NCI-H82 treated with DMSO at 0.1 percent for 48 hours (cell line): ENCODE measurements around the gene TFDP2.
"Not testable (repeated sequence)": the region's sequence is repeated elsewhere in the genome, so short reads cannot be mapped to it uniquely, and the experiment has no call there.

Experiments used
- DNase-seq: peaks from one replicate; lab custom pipeline; 2025; ENCODE audit not compliant: unreplicated experiment; lab: John Stamatoyannopoulos, UW

The TFDP2 gene

DNA sequence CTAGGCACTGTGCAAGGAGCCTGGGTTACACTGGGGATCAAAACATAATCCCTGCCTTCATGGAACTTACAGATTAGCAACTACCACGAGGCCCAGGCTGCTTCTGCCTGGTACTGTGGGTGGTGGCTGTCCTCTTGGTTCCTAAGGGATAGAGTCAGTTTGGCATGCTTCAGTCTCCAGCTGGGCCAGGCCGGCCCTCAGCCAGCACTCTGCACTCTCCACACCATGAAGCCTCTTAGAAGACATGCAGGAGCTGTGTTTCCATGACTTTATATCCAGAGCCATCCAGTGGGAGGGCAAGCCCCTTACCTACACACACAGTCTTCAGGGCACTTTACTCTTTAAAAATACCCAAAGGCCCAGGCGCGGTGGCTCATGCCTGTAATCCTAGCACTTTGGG, 218.5 kb downstream of the TFDP2 start:
- no peak for DNase-seq

DNA sequence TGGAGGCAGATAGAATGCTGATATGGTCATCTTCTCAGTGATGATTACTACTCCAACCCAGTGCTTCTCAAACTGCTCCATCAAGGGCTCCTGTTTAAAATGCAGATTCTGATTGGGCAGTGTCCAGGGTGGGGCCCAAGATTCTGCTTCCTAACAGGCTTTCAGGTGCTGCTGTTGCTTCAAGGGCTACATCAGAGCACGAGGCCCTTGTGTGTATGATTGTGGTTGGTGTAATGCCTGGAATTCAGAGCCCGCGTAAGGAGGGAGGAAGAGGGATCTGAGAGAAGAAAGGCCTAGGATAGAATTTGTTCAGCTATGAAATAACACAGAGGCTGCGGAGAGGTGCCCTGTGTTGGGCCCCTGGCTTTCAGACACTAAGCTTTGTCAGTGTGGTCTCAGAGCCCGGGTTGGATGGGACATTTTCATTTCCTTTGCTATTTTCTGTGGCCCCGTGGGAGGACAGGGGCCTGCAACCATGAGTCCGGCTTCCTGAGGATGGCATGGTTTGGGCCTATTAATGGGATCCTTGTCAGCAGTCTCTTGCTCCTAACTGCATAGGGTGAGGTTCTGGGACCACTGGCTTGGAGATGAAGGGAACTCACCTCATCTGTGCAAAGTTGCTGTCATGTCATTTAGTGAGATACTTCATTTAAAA, 219.9 kb downstream of the TFDP2 start:
- DNase-seq = no peak

DNA sequence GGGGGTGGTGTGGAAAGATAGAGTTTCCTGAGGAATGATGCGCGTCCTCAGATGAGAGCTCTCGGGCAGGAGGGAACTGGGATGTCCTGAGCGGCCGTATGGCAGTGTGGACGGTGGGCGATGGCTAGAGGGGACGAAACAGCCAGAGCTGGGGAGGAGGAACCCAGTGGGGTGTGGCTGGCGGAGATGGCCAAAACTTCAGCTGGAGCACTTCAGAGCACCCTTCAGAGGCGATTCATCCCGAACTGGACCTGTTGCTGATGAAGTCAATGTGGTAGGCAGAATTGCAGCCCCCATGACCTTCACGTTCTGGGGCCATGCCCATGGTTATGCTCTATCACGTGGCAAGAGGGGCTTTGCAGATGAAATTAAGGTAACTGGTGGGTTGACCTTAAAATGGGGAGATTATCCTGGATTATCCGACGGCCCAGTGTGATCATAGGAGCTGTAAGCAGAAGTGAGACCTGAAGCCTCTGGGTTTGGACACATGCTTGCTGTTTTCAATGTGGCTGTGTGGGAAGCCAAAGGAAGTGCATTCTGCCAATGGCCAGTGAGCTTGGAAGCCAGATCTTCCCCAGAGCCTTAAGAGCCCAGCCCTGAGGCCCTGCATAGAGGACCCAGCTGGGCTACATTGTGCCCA, 220.6 kb downstream of the TFDP2 start:
- peak; percentile 22 for DNase-seq

DNA sequence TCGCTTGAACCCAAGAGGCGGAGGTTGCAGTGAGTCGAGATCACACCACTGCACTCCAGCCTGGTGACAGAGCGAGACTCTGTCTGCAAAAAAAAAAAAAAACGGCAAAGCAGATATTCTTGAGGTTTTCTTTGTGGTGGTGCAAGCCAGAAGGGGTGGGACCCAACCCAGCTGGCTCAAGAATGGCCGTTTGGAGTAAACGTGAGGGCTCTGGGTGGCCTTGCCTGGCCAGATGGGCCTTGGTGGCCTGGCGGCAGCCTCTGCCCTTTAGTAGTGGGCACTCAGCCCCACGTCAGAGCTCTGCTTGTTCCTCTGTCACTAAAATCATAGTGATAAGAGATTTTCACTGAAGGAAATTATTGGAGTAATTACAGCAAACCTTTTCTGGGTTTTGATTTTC, 222.4 kb downstream of the TFDP2 start:
- DNase-seq = no peak

DNA sequence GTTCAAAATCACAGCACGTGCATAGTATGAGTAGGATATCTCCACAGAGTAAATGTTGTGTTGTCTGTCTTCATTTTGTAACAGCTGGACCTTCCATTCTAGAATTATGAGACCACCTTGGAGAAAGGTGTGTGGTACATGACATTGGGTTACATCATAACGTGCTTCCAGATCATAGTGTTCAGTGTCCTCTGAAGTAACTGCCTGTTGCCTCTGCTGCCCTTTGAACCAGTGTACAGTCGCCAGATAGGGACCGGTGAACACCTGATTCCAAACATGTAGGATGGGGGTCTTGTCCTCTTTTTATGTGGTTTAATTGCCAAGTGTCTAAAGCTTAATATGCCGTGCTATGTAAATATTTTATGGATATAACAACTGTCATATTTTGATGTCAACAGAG, 223.7 kb downstream of the TFDP2 start:
- not testable (repeated sequence) for DNase-seq

DNA sequence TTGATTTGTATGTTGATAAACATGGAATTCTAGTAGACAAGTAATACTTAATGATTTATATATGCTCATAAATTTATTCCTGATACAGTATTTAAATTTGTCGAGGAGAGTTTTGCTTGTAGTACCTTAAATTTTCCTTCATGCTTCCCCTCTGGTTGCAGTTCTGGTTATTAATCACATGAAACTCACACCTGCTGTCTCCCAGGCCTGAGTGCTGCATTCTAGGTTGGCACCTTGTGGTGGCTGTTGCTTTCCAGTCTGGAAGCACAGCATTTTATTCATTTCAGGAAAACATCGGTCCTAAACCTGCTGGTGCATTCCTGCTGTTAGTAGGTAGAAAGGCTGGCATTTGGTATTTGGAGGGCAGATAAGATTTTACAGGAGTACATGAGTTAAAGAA, 228.0 kb downstream of the TFDP2 start:
- DNase-seq = no peak

DNA sequence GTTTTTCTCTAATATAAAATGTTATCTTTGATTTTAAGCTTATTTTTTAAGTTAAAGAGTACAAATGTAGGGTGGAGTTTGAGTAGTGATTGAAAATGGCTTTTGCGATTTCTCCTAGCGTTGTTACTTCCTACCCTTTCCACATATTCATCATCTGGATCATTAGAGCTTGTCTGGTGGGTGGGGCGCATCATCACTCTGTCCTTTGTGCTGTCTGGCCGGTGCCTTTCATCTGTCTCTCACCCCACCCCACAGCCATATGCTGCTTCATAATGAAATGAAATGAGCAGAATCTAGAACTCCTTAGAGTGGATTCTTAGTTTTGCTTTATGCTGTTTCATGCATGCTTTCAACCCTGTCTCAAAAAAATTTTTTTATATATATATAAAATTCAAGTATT, 228.6 kb downstream of the TFDP2 start:
- no peak for DNase-seq

DNA sequence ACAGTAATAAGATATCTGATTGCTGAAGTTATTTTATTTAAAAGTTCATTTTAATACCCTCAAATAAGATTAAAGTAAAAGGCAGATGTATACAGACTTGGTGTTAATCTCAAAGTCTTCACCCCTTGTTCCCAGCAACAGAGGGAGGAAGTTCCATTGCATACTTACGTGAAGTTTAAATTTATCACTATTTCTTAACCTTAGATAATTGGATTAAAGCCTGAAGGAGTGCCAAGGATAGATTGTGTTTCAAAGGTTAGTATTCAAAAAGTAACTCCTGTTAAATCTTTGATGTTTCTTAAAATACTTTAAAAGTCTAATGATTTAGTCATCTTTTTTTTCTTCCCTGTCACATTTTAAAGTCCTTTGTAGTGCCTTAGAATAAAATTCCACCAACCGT, 233.6 kb downstream of the TFDP2 start:
- DNase-seq = peak; percentile 24

DNA sequence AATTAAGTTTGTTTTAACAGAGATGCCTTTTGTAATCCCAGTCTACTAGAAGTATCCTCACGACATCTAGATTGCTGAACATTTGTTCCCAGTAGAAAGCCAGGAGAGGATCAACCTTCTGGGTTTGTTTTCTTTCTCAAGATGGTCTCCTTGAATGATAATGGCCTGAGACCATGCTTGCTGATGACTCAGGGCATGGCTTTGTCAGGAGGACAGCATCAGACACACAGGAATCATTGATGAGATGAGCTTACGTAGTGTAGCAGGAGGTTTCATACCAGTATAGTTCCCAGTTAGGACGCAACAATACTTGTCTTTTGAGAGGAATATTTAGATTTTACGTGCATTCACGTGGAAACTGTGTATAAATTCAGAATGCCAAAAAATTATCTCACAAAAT, 234.3 kb downstream of the TFDP2 start:
- DNase-seq = no peak

DNA sequence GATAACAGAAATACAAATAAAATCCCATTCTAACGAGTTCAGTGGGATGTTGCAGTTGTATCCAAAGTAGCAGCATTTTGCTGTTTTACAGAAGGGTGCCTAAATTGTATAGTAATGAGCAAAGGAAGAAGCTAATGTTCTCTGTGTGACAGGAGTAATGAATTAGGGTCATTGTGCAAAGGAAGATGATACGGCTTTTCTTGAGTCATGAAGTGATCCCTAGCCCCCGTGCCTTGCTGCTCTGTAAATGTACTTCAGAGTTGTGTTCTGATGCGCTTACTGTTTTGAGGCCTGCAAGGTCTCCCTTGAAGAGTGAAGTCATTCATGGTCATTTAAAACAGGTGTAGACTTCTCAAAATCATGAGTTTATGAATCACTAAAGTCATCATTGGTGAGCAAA, 235.0 kb downstream of the TFDP2 start:
- DNase-seq = no peak

DNA sequence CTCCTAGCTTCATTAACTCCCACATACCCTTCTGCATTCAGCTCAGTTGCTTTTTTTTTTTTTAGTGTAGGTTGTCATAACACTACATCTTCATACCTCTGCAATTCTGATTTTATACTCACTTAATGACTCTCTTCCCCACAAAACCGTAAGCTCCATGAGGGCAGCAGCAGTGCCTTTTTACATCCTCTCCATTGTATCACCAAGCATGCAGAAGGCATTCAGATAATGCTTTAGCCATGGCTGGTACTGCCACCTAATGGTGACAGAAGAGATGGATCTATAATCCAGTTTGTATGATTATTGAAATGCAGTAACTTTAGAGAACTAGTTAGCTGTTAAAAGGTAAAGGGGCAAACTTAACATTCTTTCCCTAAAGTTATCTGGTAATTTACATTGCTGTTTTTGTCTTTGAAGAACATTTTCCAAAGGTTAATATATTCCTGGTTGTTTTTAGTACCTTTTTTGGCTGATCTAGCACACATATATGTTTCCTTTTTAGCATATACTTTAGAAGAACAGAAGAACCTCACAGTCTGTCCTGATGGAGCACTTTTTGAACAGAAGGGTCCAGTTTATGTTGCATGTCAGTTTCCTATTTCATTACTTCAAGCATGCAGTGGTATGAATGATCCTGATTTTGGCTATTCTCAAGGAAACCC, 236.1 kb downstream of the TFDP2 start:
- peak; percentile 25 for DNase-seq

DNA sequence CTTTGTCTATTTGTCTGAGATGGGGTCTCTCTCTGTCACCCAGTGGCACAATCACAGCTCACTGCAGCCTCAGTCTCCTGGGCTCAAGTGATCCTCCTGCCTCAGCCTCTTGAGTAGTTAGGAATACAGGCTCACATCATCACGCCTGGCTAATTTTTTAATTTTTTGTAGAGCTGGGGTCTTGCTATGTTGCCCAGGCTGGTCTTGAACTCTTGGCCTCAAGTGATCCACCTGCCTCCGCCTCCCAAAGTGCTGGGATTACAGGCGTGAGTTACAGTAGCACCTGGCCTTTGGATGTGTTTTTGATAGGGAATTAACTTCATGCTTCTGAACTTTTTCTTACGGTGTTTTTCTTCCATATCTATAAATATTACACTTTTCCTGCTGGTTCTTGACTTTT, 239.4 kb downstream of the TFDP2 start:
- not testable (repeated sequence) for DNase-seq

DNA sequence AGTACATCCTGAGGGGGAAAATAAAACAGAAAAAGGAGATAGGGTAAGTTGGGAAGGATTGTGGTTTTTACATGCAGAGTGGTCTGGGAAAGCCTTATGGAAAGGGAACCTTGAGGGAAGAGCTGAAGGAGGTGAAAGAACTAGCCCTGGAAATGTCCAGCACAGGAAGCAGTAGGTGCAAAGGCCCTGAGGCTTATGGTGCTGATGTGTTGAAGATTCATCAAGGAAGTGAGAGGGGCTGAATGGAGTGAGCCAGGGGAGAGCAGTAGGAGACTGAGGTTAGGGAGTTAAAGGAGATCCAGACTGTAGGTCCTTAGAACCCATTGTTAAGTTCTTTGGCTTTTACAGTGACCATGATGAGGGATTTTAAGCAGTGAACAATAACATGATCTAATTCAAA, 239.9 kb downstream of the TFDP2 start:
- DNase-seq = no peak

DNA sequence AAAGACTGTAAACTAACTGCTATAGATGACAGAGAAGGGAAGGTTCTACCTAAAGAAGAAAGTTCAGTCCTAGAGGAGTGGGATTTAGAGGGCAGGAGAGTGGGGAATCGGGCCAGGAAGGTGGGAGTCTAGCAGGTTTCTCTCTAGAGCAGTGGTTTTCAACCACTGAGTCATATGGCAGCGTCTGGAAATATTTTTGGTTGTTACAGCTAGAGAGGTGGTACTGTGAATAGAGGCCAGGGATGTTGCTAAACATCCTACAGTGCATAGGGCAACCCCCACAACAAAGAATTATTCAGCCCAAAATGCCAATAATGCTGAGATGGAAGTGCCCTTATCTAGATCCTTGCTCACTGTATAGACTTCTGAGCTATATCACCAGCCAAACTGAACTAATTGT, 244.2 kb downstream of the TFDP2 start:
- DNase-seq = no peak

DNA sequence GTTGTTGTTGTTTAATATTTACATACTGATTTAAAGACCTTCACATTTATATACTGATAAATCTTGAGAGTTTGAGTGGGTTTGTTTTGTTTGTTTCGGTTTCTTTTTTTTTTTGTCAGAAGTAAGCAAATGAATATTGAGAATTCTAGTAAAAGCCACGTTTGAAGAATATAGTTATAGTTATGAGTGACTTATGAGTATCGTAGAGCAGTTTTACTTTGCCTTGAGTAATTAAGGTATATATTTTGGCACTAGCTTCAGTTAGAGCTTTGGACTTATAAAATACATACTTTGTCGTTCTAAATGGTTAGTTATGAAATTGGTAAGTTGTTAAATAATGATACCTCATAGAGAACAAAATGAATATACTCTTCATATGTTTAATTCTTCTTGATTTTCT, 245.1 kb downstream of the TFDP2 start:
- no peak for DNase-seq

DNA sequence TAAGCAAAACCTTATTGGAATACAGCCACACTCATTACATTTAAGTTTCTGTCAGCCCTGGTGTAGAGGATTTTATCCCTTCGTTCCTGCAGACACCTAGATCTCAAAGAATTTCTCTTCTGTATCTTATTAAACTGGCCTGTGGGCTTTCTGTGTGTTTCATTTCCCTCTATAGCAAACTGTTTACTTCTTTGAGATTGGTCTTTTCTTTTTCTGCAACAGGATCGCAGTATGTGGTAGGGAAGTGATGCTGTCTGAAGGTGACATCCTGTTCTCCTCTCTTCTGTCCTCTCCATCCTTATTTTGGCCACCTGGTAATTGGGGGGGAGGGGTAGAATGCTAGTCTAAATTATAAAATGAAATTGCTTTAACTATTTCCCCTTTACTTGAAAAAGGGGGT, 247.4 kb downstream of the TFDP2 start:
- no peak for DNase-seq

DNA sequence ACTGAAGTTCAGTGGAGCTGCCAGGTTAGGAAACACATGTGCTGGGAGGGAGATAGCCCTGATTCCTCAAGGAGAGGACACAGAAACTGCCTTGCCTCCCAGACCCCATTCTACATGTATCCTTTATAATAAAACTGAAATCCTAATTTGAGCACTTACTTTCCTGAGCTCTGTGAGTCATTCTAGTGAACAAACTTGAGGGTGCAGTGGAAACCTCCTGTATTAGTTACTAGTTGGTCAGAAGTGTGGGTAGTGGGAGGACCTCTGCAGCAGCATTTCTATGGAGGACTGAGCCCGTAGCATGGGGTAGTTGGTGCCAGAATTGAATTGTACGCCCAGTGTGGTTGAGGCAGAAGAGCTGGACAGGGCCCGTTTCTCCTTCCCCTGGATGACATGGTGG, 249.0 kb downstream of the TFDP2 start:
- no peak for DNase-seq

DNA sequence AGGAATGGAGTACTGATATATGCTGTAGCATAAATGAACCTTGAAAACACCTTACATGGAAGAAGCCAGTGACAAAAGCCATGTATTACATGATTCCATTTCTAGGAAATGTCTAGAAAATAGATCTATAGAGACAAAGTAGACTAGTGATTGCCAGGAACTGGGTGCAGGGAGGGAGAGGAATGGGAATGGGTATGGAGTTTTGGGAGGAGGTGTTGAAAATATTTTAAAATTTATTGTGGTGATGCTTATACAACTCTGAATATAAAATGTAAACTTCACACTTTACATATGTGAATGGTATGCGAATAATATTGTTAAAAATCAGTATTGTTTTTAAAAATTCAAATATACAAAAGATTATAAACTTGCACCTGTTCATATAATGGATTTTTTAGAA, 250.4 kb downstream of the TFDP2 start:
- DNase-seq = no peak

DNA sequence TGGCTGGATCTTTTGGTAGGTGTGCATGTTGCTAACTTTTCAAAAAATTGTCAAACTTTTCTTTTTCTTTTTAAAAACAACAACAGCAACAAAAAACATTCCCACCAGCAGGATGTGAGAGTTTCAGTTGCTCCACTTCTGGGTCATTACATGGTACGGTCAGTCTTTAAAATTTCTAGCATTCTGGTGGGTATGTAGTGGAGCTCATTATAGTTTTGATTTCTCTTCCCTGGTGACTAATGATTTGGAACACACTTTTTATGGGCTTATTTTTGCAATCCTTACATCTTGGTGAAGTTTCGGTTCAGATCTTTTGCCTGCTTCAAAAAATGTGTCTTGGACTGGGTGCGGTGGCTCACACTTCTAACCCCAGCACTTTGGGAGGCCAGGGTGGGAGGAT, 253.6 kb downstream of the TFDP2 start:
- DNase-seq = no peak

DNA sequence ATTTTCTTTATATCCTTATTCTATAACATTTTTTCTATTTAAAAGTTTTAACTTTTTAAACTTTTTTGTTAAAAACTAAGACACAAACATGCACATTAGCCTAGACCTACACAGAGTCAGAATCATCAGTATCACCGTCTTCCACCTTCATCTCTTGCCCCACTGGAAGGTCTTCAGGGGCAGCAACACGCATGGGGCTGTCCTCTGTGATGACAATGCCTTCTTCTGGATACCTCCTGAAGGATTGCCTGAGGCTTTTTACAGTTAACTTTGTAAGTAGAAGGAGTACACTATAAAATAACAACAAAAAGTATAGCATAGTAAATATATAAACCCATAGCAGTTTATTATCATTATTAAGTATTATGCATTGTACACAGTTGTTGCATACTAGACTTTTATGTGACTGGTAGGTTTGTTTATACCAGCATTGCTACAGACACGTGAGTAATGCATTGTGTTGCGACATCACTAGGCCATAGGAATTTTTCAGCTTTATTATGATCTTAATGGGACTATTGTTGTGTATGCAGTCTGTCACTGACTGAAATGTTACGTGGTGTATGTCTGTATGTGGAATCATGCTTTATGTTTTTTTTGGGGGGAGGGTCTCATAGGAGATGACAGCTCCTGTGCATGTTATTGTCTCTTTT, 254.7 kb downstream of the TFDP2 start:
- DNase-seq = no peak
